Activated CD8-positive, alpha-beta T cell treated with anti-CD3 and anti-CD28 coated beads for 36 hours (primary cell): ENCODE data around the gene ZG16. TPM values are rescaled to one million over a fixed set of nuclear protein-coding genes. Genes with fewer than 3 reads are reported as not detected.
"Not testable (repeated sequence)": the region's sequence is repeated elsewhere in the genome, so short reads cannot be mapped to it uniquely, and the experiment has no call there.

ENCODE experiments used
- ATAC-seq: fragments of 200-7000 bp; cut with Tn5 transposase; one replicate; pipeline ENCODE4 v1.10.0; 2021; ENCODE audit warnings: mild to moderate bottlenecking, moderate library complexity
- CTCF ChIA-PET: fragments of 350-600 bp; sonication (Branson Sonifier 250); formaldehyde crosslinking; loops from one replicate; lab custom pipeline; 2021; ENCODE audit warnings: antibody characterized with exemption; lab: Charles Lee
- POLR2A ChIA-PET: fragments of 350-600 bp; sonication (Branson Sonifier 250); formaldehyde crosslinking; loops from one replicate; lab custom pipeline; 2021; ENCODE audit warnings: antibody characterized with exemption; lab: Charles Lee
- DNase-seq: peaks from one replicate; pipeline ENCODE4 v3.0.0-alpha.2; 2020
- H3K27ac Mint-ChIP-seq: one replicate; pipeline ENCODE4 v1.8.0; 2021; ENCODE audit warnings: mild to moderate bottlenecking, mixed read lengths
- H3K27me3 Mint-ChIP-seq: one replicate; pipeline ENCODE4 v1.8.0; 2021; ENCODE audit warnings: mixed read lengths
- H3K36me3 Mint-ChIP-seq: one replicate; pipeline ENCODE4 v1.8.0; 2021; ENCODE audit warnings: low read depth, mixed read lengths
- H3K4me1 Mint-ChIP-seq: one replicate; pipeline ENCODE4 v1.8.0; 2021; ENCODE audit warnings: low read depth, mixed read lengths
- H3K4me3 Mint-ChIP-seq: one replicate; pipeline ENCODE4 v1.8.0; 2021; ENCODE audit warnings: mild to moderate bottlenecking, moderate library complexity, mixed read lengths
- H3K9me3 Mint-ChIP-seq: one replicate; pipeline ENCODE4 v1.8.0; 2021; ENCODE audit warnings: mixed read lengths
- CTCF ChIP-seq: fragments of 200-600 bp; IDR thresholded peaks from one replicate; pipeline ENCODE4 v1.8.0; 2022; ENCODE audit warnings: antibody characterized with exemption, mild to moderate bottlenecking
- intact Hi-C: fragments of 100-400 bp; cut with micrococcal nuclease; formaldehyde crosslinking; loops from one replicate; pipeline ENCODE4 v1.10.0; 2022
- total RNA-seq, 2 experiments: library from RNA; stranded (reverse); gene quantifications; one replicate each; pipeline ENCODE4 v1.2.3, GENCODE V29; 2021

Gene ZG16, protein sequence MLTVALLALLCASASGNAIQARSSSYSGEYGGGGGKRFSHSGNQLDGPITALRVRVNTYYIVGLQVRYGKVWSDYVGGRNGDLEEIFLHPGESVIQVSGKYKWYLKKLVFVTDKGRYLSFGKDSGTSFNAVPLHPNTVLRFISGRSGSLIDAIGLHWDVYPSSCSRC
- total RNA-seq: not detected

DNA sequence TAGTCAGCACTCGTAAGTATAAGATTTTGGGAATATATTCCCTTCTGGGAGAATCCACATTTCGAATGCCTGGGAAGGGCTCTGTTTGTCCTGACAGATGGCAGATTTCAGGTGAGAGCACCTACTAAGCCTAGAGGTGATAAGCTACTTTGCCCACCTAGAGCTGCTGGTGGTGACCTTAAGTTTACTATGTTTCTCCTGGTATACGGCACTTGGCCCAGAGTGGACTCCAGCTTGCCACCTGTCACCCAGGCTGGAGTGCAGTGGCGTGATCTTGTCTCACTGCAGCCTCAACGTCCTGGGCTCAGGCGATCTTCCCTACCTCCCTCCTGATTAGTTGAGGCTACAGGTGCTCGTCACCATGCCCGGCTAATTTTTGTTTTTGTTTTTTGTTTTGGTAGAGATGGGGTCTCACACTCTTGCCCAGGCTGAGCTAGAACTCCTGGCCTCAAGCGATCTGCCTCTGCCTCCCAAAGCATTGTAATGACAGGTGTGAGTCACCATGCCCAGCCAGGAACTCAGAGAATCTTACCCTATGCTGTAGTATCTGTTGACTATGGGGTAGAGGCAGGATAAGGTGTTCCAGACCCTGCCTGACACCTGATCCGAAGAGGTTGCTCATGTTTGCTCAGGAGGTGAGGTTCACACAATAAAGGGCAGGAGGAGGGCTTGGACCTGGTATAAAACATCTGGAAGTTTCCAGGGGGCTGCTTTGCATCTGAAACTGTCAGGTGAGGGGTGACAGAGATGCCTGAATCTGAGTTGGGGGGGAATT lies at the start of gene ZG16:
Gene ZG16, plus strand, starts transcription at position 681 of the 775 bp plus-strand sequence. CDS start 1,011 bp downstream, outside the sequence.
- no peaks in the 10 kb centered on the region for H3K9me3 Mint-ChIP-seq
- H3K36me3 Mint-ChIP-seq: no peaks in the 10 kb centered on the region
- H3K27ac Mint-ChIP-seq: no peak within 1 kb of the TSS
- H3K4me1 Mint-ChIP-seq: peaks cover 10% of the 10 kb centered on the region
- CTCF ChIA-PET: interaction anchor here (1.0 to 1.5 kb wide), 5 partner anchors 10 to 77 kb away, joined by 3 to 4 read pairs (median 3); partner anchors contain the start of gene KIF22
- POLR2A ChIA-PET: no interaction called here
- H3K4me3 Mint-ChIP-seq: no peak within 1 kb of the TSS
- ATAC-seq (no peak), DNase-seq (no peak)
- TF ChIP-seq CTCF: no peak
- H3K27me3 Mint-ChIP-seq: no peaks in the 10 kb centered on the region
- intact Hi-C loops: no loop called here

- Mint-ChIP-seq H3K27me3 (no peaks in the 10 kb centered on the region), H3K4me3 (no peak overlapping the region), H3K27ac (no peak overlapping the region), H3K36me3 (peaks cover 6% of the 10 kb centered on the region), H3K4me1 (peaks cover 33% of the 10 kb centered on the region), H3K9me3 (peaks cover 7% of the 10 kb centered on the region)
- ChIA-PET POLR2A (interaction anchor here (0.7 to 1.2 kb wide), 3 partner anchors 9 to 86 kb away, joined by 3 read pairs; partner anchors contain the start of gene PAGR1), CTCF (interaction anchor here (0.8 to 2.2 kb wide), 15 partner anchors 9 to 120 kb away, joined by 3 to 8 read pairs (median 4); partner anchors contain the start of gene QPRT)
- TF ChIP-seq CTCF: peak; percentile 32
- ATAC-seq: no peak
- intact Hi-C loops: no loop called here
- DNase-seq: no peak
These were observed 48.9 kb upstream of the ZG16 start for GRCh38 chr16:29729116-29729521.

- Mint-ChIP-seq H3K36me3 (peaks cover 8% of the 10 kb centered on the region), H3K27ac (peak overlapping the region; percentile 73), H3K9me3 (peaks cover 10% of the 10 kb centered on the region), H3K4me3 (no peak overlapping the region), H3K27me3 (no peaks in the 10 kb centered on the region), H3K4me1 (peaks cover 33% of the 10 kb centered on the region)
- POLR2A ChIA-PET: interaction anchor here (0.7 to 2.9 kb wide), 4 partner anchors 22 to 90 kb away, joined by 3 to 7 read pairs (median 3); partner anchors contain the start of gene MAZ
- no peak for TF ChIP-seq CTCF
- ATAC-seq (no peak), DNase-seq (no peak)
- intact Hi-C loops: no loop called here
- CTCF ChIA-PET: interaction anchor here (1.0 to 2.2 kb wide), 4 partner anchors 56 to 118 kb away, joined by 3 to 7 read pairs (median 4); partner anchors contain the start of gene KIF22
These were observed 47.4 kb upstream of the ZG16 start for GRCh38 chr16:29730649-29731048.

GRCh38 chr16:29731768-29732601 lies 46.1 kb upstream of the ZG16 start:
- H3K9me3 Mint-ChIP-seq, intact Hi-C loops, H3K27me3 Mint-ChIP-seq, H3K36me3 Mint-ChIP-seq: not testable (repeated sequence)
- ChIA-PET CTCF (interaction anchor here (0.7 to 1.8 kb wide), 10 partner anchors 9 to 82 kb away, joined by 3 to 9 read pairs (median 4); partner anchors contain the start of gene KIF22), POLR2A (interaction anchor here (0.6 to 2.9 kb wide), 10 partner anchors 9 to 307 kb away, joined by 3 to 20 read pairs (median 3); partner anchors contain the start of gene MAZ)
- peak overlapping the region; percentile 93 for H3K27ac Mint-ChIP-seq
- ATAC-seq (peak; percentile 93), DNase-seq (peak; percentile 98)
- H3K4me1 Mint-ChIP-seq: peaks cover 44% of the 10 kb centered on the region
- H3K4me3 Mint-ChIP-seq: peak overlapping the region; percentile 5

DNA sequence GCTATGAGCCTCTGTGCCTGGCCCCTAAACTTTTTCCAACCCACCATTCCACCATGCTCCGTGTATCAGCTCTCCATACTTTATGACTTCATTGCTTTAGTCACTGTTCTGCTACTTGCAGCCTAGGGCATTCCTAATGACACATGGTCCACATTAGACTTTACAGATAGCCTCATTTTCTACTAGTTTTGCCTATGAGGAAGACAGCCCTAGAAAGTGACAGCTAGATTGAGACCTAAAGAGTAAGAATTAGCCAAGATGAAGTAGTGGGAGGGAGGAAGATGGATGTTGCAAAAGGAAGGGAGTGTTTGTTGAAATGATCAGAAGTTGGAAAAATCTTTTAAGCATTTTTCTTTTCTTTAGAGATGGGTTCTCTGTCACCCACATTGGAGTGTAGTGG lies 43.3 kb upstream of the ZG16 start:
- Mint-ChIP-seq H3K27ac (peak overlapping the region; percentile 30), H3K27me3 (no peaks in the 10 kb centered on the region), H3K36me3 (peaks cover 8% of the 10 kb centered on the region), H3K4me1 (peaks cover 61% of the 10 kb centered on the region), H3K9me3 (peaks cover 10% of the 10 kb centered on the region), H3K4me3 (no peak overlapping the region)
- CTCF ChIA-PET: interaction anchor here (1.2 kb wide), 1 partner anchor 55 kb away, joined by 3 read pairs; no protein-coding TSS in a partner anchor
- ATAC-seq (no peak), DNase-seq (no peak)
- intact Hi-C loops: no loop called here
- TF ChIP-seq CTCF: no peak
- POLR2A ChIA-PET: interaction anchor here (1.4 to 1.5 kb wide), 2 partner anchors 9 to 55 kb away, joined by 5 to 8 read pairs; partner anchors contain the start of gene KIF22
